NT2/D1 (cell line): ENCODE data around the gene CARD11.

Experiments used
- DNase-seq: peaks from one replicate; pipeline ENCODE4 v3.0.0-alpha.2; 2011; ENCODE audit warnings: low read depth, low spot score
- H3K27me3 ChIP-seq: 2 replicates; pipeline ENCODE4 v1.6.0; 2011; ENCODE audit warnings: mild to moderate bottlenecking; ENCODE audit not compliant: insufficient read length, insufficient read depth
- H3K36me3 ChIP-seq: 2 replicates; pipeline ENCODE4 v1.6.1; 2011; ENCODE audit warnings: mild to moderate bottlenecking, low read length, mixed read lengths; ENCODE audit not compliant: insufficient read depth, insufficient read length
- H3K4me1 ChIP-seq: 2 replicates; pipeline ENCODE4 v1.5.1; 2011; ENCODE audit not compliant: insufficient read depth, insufficient read length
- H3K4me3 ChIP-seq: 2 replicates; pipeline ENCODE4 v1.5.1; 2011; ENCODE audit warnings: low read depth; ENCODE audit not compliant: insufficient read length
- H3K9ac ChIP-seq: 2 replicates; pipeline ENCODE4 v1.6.0; 2011; ENCODE audit warnings: low read depth; ENCODE audit not compliant: insufficient read length
- H3K9me3 ChIP-seq: 2 replicates; pipeline ENCODE4 v1.5.1; 2011; ENCODE audit warnings: mild to moderate bottlenecking, low read length; ENCODE audit not compliant: insufficient read depth
- SUZ12 ChIP-seq: IDR thresholded peaks from 2 replicates; pipeline ENCODE4 v1.6.1; 2011; ENCODE audit not compliant: insufficient read length, insufficient read depth; ENCODE audit errors: extremely low read depth
- YY1 ChIP-seq: IDR thresholded peaks from 2 replicates; pipeline ENCODE4 v1.6.1; 2011; ENCODE audit not compliant: insufficient read length, insufficient read depth
- ZNF274 ChIP-seq: IDR thresholded peaks from 2 replicates; pipeline ENCODE4 v1.6.1; 2011; ENCODE audit warnings: mild to moderate bottlenecking, low read depth, low read length

The CARD11 gene

GRCh38 chr7:3007696-3008095 lies 36.0 kb downstream of the CARD11 start:
- TF ChIP-seq SUZ12 (no peak), YY1 (no peak), ZNF274 (no peak)
- no peak for DNase-seq
- Histone ChIP-seq H3K4me3 (no peak overlapping the region), H3K27me3 (no peaks in the 10 kb centered on the region), H3K4me1 (no peaks in the 10 kb centered on the region), H3K36me3 (no peaks in the 10 kb centered on the region), H3K9ac (no peak overlapping the region), H3K9me3 (no peaks in the 10 kb centered on the region)

DNA sequence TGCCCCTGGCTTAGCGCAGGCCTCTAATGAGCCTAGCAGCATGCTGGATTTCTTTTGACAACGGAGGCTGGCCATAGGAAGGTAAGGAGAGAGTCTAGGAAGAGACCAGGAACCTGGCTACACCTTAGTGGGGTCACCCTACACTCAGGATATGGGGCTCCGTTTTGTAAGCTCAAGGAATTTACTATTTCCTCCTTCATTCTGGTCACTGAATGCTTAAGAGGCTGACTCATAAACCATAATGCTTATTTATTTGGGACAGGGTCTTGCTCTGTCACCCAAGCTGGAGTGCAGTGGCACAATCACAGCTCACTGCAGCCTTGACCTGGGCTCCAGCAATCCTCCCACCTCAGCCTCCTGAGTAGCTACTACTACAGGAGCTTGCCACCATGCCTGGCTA lies 38.4 kb downstream of the CARD11 start:
- no peaks in the 10 kb centered on the region for H3K4me1 ChIP-seq
- H3K27me3 ChIP-seq: no peaks in the 10 kb centered on the region
- no peak for DNase-seq
- no peaks in the 10 kb centered on the region for H3K9me3 ChIP-seq
- no peaks in the 10 kb centered on the region for H3K36me3 ChIP-seq
- no peak overlapping the region for H3K4me3 ChIP-seq
- H3K9ac ChIP-seq: no peak overlapping the region
- TF ChIP-seq YY1: no peak
- no peak for TF ChIP-seq SUZ12
- no peak for TF ChIP-seq ZNF274

DNA sequence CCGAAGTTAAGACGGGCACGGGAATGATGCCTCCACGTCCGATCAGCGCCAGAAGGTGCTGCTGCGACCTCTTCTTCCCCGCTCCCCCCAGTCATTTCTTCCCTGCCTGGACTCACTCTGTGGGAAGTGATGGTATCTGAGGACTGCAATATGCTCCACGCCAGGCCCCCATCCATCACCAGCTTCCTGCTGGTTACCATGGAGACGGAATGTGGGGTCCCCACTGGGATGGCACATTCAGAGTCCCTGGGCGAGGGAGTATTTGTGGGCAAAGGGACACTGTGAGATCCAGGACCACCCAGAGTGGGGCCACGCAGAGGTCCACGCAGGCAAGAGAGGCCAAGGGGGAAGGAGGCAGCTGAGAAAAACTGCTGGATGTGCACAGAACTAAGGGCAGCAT lies 39.7 kb downstream of the CARD11 start:
- H3K4me3 ChIP-seq: no peak overlapping the region
- no peak overlapping the region for H3K9ac ChIP-seq
- no peak for DNase-seq
- H3K36me3 ChIP-seq: no peaks in the 10 kb centered on the region
- TF ChIP-seq ZNF274 (no peak), YY1 (no peak), SUZ12 (no peak)
- H3K4me1 ChIP-seq: no peaks in the 10 kb centered on the region
- no peaks in the 10 kb centered on the region for H3K9me3 ChIP-seq
- H3K27me3 ChIP-seq: no peaks in the 10 kb centered on the region

- H3K4me3 ChIP-seq: no peak overlapping the region
- no peaks in the 10 kb centered on the region for H3K36me3 ChIP-seq
- no peak for DNase-seq
- no peaks in the 10 kb centered on the region for H3K4me1 ChIP-seq
- no peak overlapping the region for H3K9ac ChIP-seq
- TF ChIP-seq SUZ12 (no peak), ZNF274 (no peak), YY1 (no peak)
- no peaks in the 10 kb centered on the region for H3K9me3 ChIP-seq
- H3K27me3 ChIP-seq: no peaks in the 10 kb centered on the region
Measured at GRCh38 chr7:3002631-3003030, 41.0 kb downstream of the CARD11 start.

DNA sequence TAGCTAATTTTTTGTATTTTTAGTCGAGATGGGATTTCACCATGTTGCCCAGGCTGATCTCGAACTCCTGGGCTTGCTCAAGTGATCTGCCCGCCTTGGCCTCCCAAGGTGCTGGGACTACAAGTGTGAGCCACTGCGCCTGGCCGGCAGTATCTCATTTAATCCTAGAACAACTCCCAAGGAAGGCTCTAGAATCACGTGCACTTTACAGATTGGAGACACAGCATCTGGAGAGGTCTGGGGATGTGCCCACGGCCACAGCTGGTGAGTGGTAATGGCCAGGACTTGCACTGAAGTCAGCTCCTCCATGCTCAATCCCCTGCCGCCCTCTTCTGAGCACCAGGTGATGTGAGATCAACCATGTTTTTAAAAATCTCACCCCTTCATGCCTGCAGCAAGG lies 43.1 kb downstream of the CARD11 start:
- DNase-seq: no peak
- Histone ChIP-seq H3K27me3 (no peaks in the 10 kb centered on the region), H3K36me3 (no peaks in the 10 kb centered on the region), H3K4me3 (no peak overlapping the region), H3K9me3 (no peaks in the 10 kb centered on the region), H3K4me1 (no peaks in the 10 kb centered on the region), H3K9ac (no peak overlapping the region)
- TF ChIP-seq YY1: no peak
- TF ChIP-seq SUZ12: no peak
- no peak for TF ChIP-seq ZNF274

DNA sequence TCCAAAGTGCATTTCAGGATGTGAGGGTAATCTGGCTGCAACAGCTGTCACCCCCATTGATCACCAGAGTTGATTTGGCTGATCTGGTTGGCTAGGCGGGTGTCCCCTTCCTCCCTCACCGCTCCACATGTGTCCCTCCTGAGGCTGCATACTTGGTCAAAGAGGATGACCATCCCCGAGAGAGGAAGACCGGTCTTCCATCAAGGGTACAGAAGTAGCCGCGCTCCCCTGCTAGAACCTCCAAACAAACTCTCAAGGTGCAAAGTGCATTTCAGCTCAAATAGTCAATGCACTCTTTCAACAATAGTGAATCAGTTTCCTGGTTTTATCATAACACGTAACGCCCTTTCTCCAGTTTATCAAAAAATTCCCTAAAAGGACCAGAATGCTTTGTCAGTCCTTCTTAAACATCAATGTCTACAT lies 44.6 kb downstream of the CARD11 start:
- no peak overlapping the region for H3K9ac ChIP-seq
- no peaks in the 10 kb centered on the region for H3K27me3 ChIP-seq
- TF ChIP-seq SUZ12: no peak
- no peak for TF ChIP-seq ZNF274
- no peak for TF ChIP-seq YY1
- H3K9me3 ChIP-seq: no peaks in the 10 kb centered on the region
- no peaks in the 10 kb centered on the region for H3K36me3 ChIP-seq
- DNase-seq: no peak
- no peak overlapping the region for H3K4me3 ChIP-seq
- no peaks in the 10 kb centered on the region for H3K4me1 ChIP-seq

- Histone ChIP-seq H3K9ac (no peak overlapping the region), H3K36me3 (no peaks in the 10 kb centered on the region), H3K9me3 (0 out of 2 replicates have a peak, but pooled peaks cover under 1% of the 10 kb centered on the region), H3K27me3 (no peaks in the 10 kb centered on the region), H3K4me3 (no peak overlapping the region), H3K4me1 (peaks cover 2% of the 10 kb centered on the region)
- DNase-seq: no peak
- TF ChIP-seq SUZ12 (no peak), YY1 (no peak), ZNF274 (no peak)
Measured at GRCh38 chr7:2997014-2997413, 46.7 kb downstream of the CARD11 start.

GRCh38 chr7:2996141-2996540 lies 47.5 kb downstream of the CARD11 start:
- no peak for DNase-seq
- TF ChIP-seq ZNF274 (no peak), SUZ12 (no peak), YY1 (no peak)
- Histone ChIP-seq H3K27me3 (no peaks in the 10 kb centered on the region), H3K36me3 (no peaks in the 10 kb centered on the region), H3K4me3 (no peak overlapping the region), H3K9ac (no peak overlapping the region), H3K4me1 (peaks cover 2% of the 10 kb centered on the region), H3K9me3 (peaks cover 10% of the 10 kb centered on the region; the same call in 1 of the 2 replicates)
